Activated CD4-positive, alpha-beta T cell treated with anti-CD3 and anti-CD28 coated beads, Interleukin-2, amount 10 ng/mL, durations not matched to agents 24 days and 14 days (primary cell): ENCODE measurements around the gene LMO3. TPM values are rescaled to one million over a fixed set of nuclear protein-coding genes. Genes with fewer than 3 reads are reported as not detected.
A peak's percentile ranks its signal among the peaks of the same experiment; 100 is the strongest.
"Not testable (repeated sequence)": the region's sequence is repeated elsewhere in the genome, so short reads cannot be mapped to it uniquely, and the experiment has no call there.

Experiments
- DNase-seq: peaks from one replicate; pipeline ENCODE4 v3.0.0; 2022
- H3K27ac Mint-ChIP-seq: one replicate; pipeline ENCODE4 v1.8.0; 2022; ENCODE audit warnings: mild to moderate bottlenecking, mixed read lengths
- H3K27me3 Mint-ChIP-seq: one replicate; pipeline ENCODE4 v1.8.0; 2022; ENCODE audit warnings: mixed read lengths
- H3K36me3 Mint-ChIP-seq: one replicate; pipeline ENCODE4 v1.8.0; 2022; ENCODE audit warnings: low read depth, mild to moderate bottlenecking, mixed read lengths
- H3K4me1 Mint-ChIP-seq: one replicate; pipeline ENCODE4 v1.8.0; 2021; ENCODE audit warnings: mixed read lengths
- H3K4me3 Mint-ChIP-seq: one replicate; pipeline ENCODE4 v1.8.0; 2022; ENCODE audit warnings: mild to moderate bottlenecking, moderate library complexity, mixed read lengths
- H3K9me3 Mint-ChIP-seq: one replicate; pipeline ENCODE4 v1.8.0; 2021; ENCODE audit warnings: mixed read lengths
- intact Hi-C: fragments of 100-400 bp; cut with micrococcal nuclease; formaldehyde crosslinking; loops from one replicate; pipeline ENCODE4 v1.15.1; 2023
- total RNA-seq: library from RNA; stranded (reverse); gene quantifications from 2 replicates; pipeline ENCODE4 v1.2.3, GENCODE V29; 2022

LMO3 gene
- total RNA-seq, 1 donor from 2014 or later = not detected

GRCh38 chr12:16553457-16553856 lies 52.5 kb downstream of the LMO3 start:
- H3K27ac Mint-ChIP-seq = no peak overlapping the region
- no peaks in the 10 kb centered on the region for H3K36me3 Mint-ChIP-seq
- no peak for DNase-seq
- H3K27me3 Mint-ChIP-seq = no peaks in the 10 kb centered on the region
- H3K9me3 Mint-ChIP-seq = no peaks in the 10 kb centered on the region
- H3K4me3 Mint-ChIP-seq = no peak overlapping the region
- no peaks in the 10 kb centered on the region for H3K4me1 Mint-ChIP-seq
- intact Hi-C loops = no loop called here

- H3K9me3 Mint-ChIP-seq = no peaks in the 10 kb centered on the region
- intact Hi-C loops = no loop called here
- H3K27me3 Mint-ChIP-seq = no peaks in the 10 kb centered on the region
- H3K4me1 Mint-ChIP-seq = no peaks in the 10 kb centered on the region
- H3K36me3 Mint-ChIP-seq = no peaks in the 10 kb centered on the region
- no peak for DNase-seq
- H3K27ac Mint-ChIP-seq = no peak overlapping the region
- no peak overlapping the region for H3K4me3 Mint-ChIP-seq
Measured at GRCh38 chr12:16552301-16552700, 53.7 kb downstream of the LMO3 start.

- no peaks in the 10 kb centered on the region for H3K4me1 Mint-ChIP-seq
- H3K4me3 Mint-ChIP-seq = no peak overlapping the region
- H3K27ac Mint-ChIP-seq = no peak overlapping the region
- no peaks in the 10 kb centered on the region for H3K9me3 Mint-ChIP-seq
- H3K36me3 Mint-ChIP-seq = no peaks in the 10 kb centered on the region
- H3K27me3 Mint-ChIP-seq = no peaks in the 10 kb centered on the region
- DNase-seq = no peak
- intact Hi-C loops = no loop called here
Measured at GRCh38 chr12:16545836-16546235, 60.1 kb downstream of the LMO3 start.

- Mint-ChIP-seq H3K27ac (no peak overlapping the region), H3K4me1 (no peaks in the 10 kb centered on the region), H3K9me3 (peaks cover 15% of the 10 kb centered on the region), H3K27me3 (no peaks in the 10 kb centered on the region), H3K36me3 (no peaks in the 10 kb centered on the region), H3K4me3 (no peak overlapping the region)
- no peak for DNase-seq
- intact Hi-C loops = no loop called here
Measured at GRCh38 chr12:16542586-16542985, 63.4 kb downstream of the LMO3 start.

GRCh38 chr12:16537652-16538051 lies 68.3 kb downstream of the LMO3 start:
- H3K4me1 Mint-ChIP-seq, intact Hi-C loops, H3K27ac Mint-ChIP-seq, DNase-seq, H3K27me3 Mint-ChIP-seq, H3K4me3 Mint-ChIP-seq, H3K36me3 Mint-ChIP-seq: not testable (repeated sequence)
- peaks cover 15% of the 10 kb centered on the region for H3K9me3 Mint-ChIP-seq

GRCh38 chr12:16531621-16532020 lies 74.3 kb downstream of the LMO3 start:
- Mint-ChIP-seq H3K27ac (no peak overlapping the region), H3K27me3 (no peaks in the 10 kb centered on the region), H3K36me3 (no peaks in the 10 kb centered on the region), H3K4me1 (no peaks in the 10 kb centered on the region), H3K4me3 (no peak overlapping the region), H3K9me3 (no peaks in the 10 kb centered on the region)
- intact Hi-C loops = no loop called here
- no peak for DNase-seq

GRCh38 chr12:16530268-16530850 lies 75.6 kb downstream of the LMO3 start:
- Mint-ChIP-seq H3K9me3 (no peaks in the 10 kb centered on the region), H3K27ac (no peak overlapping the region), H3K36me3 (no peaks in the 10 kb centered on the region), H3K27me3 (no peaks in the 10 kb centered on the region), H3K4me3 (no peak overlapping the region), H3K4me1 (no peaks in the 10 kb centered on the region)
- no peak for DNase-seq
- intact Hi-C loops = no loop called here

GRCh38 chr12:16526693-16527092 lies 79.3 kb downstream of the LMO3 start:
- Mint-ChIP-seq H3K4me1 (no peaks in the 10 kb centered on the region), H3K9me3 (peaks cover 4% of the 10 kb centered on the region), H3K27ac (no peak overlapping the region), H3K36me3 (no peaks in the 10 kb centered on the region), H3K4me3 (no peak overlapping the region), H3K27me3 (no peaks in the 10 kb centered on the region)
- DNase-seq = no peak
- intact Hi-C loops = no loop called here

GRCh38 chr12:16524378-16524777 lies 81.6 kb downstream of the LMO3 start:
- no peak for DNase-seq
- Mint-ChIP-seq H3K4me3 (no peak overlapping the region), H3K4me1 (no peaks in the 10 kb centered on the region), H3K27me3 (no peaks in the 10 kb centered on the region), H3K27ac (no peak overlapping the region), H3K36me3 (no peaks in the 10 kb centered on the region), H3K9me3 (peaks cover 4% of the 10 kb centered on the region)
- intact Hi-C loops = no loop called here

- Mint-ChIP-seq H3K4me1 (no peaks in the 10 kb centered on the region), H3K9me3 (peaks cover 4% of the 10 kb centered on the region), H3K36me3 (no peaks in the 10 kb centered on the region), H3K27me3 (no peaks in the 10 kb centered on the region), H3K27ac (no peak overlapping the region), H3K4me3 (no peak overlapping the region)
- intact Hi-C loops = no loop called here
- no peak for DNase-seq
Measured at GRCh38 chr12:16523951-16524331, 82.0 kb downstream of the LMO3 start.

- no peak for DNase-seq
- intact Hi-C loops = no loop called here
- Mint-ChIP-seq H3K4me1 (no peaks in the 10 kb centered on the region), H3K4me3 (no peak overlapping the region), H3K9me3 (peaks cover 4% of the 10 kb centered on the region), H3K36me3 (no peaks in the 10 kb centered on the region), H3K27ac (peak overlapping the region; percentile 7), H3K27me3 (no peaks in the 10 kb centered on the region)
Measured at GRCh38 chr12:16523284-16523950, 82.5 kb downstream of the LMO3 start.

GRCh38 chr12:16520328-16520727 lies 85.6 kb downstream of the LMO3 start:
- H3K4me1 Mint-ChIP-seq = no peaks in the 10 kb centered on the region
- no peak overlapping the region for H3K4me3 Mint-ChIP-seq
- H3K36me3 Mint-ChIP-seq = no peaks in the 10 kb centered on the region
- no peaks in the 10 kb centered on the region for H3K27me3 Mint-ChIP-seq
- H3K27ac Mint-ChIP-seq = no peak overlapping the region
- peaks cover 4% of the 10 kb centered on the region for H3K9me3 Mint-ChIP-seq
- intact Hi-C loops = no loop called here
- no peak for DNase-seq

- no peaks in the 10 kb centered on the region for H3K4me1 Mint-ChIP-seq
- H3K4me3 Mint-ChIP-seq = no peak overlapping the region
- H3K27me3 Mint-ChIP-seq = no peaks in the 10 kb centered on the region
- no peak overlapping the region for H3K27ac Mint-ChIP-seq
- intact Hi-C loops = no loop called here
- no peaks in the 10 kb centered on the region for H3K36me3 Mint-ChIP-seq
- no peak for DNase-seq
- no peaks in the 10 kb centered on the region for H3K9me3 Mint-ChIP-seq
Measured at GRCh38 chr12:16515666-16516065, 90.3 kb downstream of the LMO3 start.

GRCh38 chr12:16513231-16513630 lies 92.7 kb downstream of the LMO3 start:
- no peaks in the 10 kb centered on the region for H3K27me3 Mint-ChIP-seq
- DNase-seq = no peak
- H3K36me3 Mint-ChIP-seq = no peaks in the 10 kb centered on the region
- H3K9me3 Mint-ChIP-seq = no peaks in the 10 kb centered on the region
- no peaks in the 10 kb centered on the region for H3K4me1 Mint-ChIP-seq
- H3K27ac Mint-ChIP-seq = no peak overlapping the region
- no peak overlapping the region for H3K4me3 Mint-ChIP-seq
- intact Hi-C loops = no loop called here

GRCh38 chr12:16509411-16509810 lies 96.6 kb downstream of the LMO3 start:
- H3K9me3 Mint-ChIP-seq = no peaks in the 10 kb centered on the region
- H3K27me3 Mint-ChIP-seq = no peaks in the 10 kb centered on the region
- no peak overlapping the region for H3K4me3 Mint-ChIP-seq
- intact Hi-C loops = no loop called here
- H3K4me1 Mint-ChIP-seq = no peaks in the 10 kb centered on the region
- no peak overlapping the region for H3K27ac Mint-ChIP-seq
- H3K36me3 Mint-ChIP-seq = no peaks in the 10 kb centered on the region
- no peak for DNase-seq
